ENCODE measurements around the gene WAC.
A peak's percentile ranks its signal among the peaks of the same experiment; 100 is the strongest.
"Not testable (repeated sequence)": the region's sequence is repeated elsewhere in the genome, so short reads cannot be mapped to it uniquely, and the experiment has no call there.

Gene WAC

DNA sequence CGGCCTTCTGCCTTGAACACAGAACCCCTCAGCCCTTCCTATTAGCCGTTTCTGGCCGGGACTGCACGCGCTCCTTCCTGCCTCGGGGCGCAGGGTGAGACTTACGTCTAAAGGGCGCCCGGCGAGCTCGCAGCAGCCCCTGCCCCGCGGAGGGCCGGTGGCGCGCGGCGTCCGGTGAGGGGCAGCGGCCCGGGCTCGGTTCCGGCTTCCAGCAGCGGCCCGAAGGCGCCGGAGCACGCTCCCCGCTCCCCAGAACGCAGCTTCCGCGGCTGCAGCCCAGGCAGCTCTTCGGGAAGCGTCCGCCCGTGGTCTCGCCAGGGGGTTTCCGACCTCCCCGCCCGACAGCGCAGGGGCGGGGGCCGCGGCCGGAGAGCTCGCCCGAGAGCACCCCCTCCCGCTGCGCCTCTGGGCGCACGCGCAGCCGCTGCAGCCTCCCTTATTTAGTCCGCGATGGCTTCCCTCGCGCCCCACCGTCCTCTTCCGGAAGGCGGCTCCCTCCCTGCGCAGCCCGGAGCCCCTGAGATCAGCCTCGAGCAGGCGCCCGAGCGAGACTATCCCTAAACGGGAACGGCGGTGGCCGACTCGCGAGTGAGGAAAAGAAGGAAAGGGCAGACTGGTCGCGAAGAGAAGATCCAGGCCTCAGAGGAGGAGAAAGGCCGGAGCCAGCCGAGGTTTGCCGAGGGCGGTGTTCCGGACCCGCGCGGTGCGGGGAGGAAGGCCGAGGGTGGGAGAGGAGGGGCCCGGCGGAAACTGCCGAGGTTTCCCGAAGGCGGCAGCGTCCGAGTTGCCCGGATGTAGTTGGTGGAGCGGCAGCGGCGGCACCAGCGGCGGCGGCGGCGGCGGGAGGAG is at the start of gene WAC:
WAC (plus strand) TSS at position 782 of the 849 bp plus-strand sequence. CDS start 462 bp downstream, outside the sequence.
- peak; percentile 3 for DNase-seq

DNA sequence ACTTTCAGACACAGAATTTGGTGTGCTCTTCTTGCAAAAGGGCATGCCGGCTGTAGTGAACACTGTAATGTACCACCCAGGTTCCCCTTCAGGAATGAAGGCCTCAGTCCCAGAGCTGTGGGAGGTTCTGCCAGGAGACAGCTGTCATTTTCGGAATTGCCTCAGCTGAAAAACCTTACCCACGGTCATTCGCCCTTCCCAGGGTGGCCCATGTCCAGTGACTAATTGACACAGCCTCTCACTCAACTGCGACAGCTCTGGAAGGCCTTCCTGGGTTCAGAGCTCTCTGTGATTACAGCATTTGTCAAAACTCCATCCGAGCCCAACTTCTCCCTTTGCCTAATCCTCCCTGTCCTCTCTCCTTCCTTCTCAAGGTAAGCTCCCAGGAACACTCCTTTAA is 43.7 kb upstream of the WAC start:
- DNase-seq, result no peak

- DNase-seq, result not testable (repeated sequence)
Measured at GRCh38 chr10:28490256-28490865, 42.6 kb upstream of the WAC start.

DNA sequence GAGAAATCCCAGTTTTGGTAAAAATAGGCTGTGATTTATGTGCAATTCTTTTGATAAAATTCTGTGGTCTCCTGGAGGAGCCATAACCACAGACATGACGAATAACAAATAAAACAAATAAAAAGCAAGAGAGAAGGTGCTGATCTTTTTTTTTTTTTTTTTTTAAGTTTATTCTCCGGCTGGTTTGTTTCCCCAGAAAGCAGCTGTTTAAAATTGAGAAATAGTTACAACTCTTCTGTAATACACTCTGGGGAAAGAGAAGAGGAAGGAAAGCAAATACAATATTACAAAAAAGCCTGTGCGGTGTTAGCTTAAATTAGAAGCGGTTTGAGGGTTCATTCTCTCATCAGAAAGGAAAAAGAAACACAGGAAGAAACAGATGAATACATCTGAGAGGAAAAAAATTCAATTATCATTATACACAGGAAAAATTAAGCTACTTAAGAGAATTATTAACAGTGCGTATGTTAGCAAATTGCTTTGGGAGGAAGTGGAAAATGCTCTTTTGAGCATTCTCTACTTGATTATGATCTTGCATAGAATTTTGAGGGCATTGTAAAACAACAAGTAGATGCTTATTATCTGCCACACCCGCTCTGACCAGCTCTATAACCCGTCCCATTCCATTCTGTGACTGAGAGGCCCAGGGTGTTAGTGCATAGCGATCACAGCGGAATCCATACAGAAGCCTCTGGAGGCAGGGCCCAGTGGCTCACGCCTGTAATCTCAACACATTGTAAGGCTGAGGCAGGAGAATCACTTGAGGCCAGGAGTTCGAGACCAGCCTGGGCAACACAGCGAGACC is 40.6 kb upstream of the WAC start:
- DNase-seq, result no peak

DNA sequence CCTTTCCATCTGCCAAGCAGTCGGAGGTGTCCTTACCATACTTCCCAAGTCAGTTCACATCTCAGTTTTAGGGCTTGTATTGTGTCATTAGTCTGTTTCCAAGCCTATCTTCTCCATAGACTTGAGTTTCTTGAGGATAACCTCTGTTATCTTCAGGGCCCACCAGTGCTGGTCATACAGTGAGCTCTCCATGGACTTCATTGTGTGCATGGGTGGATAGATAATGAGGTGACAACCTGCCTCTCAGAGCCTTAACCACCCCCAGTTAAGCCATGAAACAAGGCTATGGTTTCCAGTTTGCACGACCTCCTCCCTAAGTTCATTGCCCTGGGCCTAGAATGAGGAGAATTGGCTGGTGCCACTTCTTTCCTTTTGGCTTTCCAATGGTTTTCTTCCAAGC is 38.5 kb upstream of the WAC start:
- DNase-seq, result no peak

DNA sequence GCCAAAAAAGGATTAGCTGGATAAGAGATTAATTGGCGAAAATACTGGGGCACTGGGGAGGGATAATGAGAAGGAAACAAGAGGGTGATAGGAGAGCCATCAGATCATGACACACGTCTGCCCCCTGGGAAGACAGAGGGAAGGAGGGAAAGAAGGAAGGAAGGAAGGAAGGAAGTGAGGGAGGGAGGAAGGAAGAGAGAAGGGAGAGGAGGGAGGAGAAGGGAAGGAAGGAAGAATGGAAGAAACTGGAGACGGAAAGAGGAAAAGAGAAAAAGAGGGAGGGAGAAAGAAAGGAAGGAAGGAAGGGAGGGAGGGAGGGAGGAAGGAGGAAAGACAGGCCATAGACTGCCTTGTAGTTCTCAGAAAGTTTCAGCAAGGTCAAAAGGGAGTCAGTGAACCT is 37.8 kb upstream of the WAC start:
- no peak for DNase-seq

GRCh38 chr10:28496017-28496416 is 36.9 kb upstream of the WAC start:
- DNase-seq, result no peak

GRCh38 chr10:28496481-28496961 is 36.4 kb upstream of the WAC start:
- no peak for DNase-seq

DNA sequence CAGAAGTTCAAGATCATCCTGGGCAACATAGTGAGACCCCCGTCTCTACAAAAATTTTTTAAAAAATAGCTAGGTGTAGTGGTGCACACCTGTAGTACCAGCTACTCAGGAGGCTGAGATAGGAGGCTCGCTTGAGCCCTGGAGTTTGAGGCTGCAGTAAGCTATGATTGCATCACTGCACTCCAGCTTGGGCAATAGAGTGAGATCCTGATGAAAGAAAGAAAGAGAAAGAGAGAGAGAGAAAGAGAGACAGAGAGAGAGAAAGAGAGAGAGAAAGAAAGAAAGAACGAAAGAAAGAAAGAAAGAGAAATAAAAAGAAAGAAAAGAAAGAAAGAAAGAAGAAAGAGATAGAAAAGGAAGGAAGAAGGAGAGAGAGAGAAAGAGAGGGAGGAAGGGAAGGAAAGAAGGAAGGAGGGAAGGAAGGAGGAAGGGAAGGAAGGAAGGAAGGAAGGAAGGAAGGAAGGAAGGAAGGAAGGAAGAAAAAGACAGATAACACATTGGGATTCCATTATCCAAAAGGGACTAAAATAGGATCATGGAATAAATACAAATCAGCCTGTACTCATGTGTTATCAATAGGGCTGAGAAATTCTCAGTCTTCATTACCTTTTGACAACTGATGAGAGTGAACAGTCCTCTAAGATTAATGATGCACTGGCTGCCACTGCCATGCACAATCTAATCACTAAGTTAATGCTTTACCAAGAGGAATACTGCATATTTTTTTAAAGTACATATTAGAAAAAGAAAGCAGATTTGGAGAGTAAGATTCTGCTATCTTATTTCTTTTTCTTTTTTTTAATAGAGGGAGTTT is 35.4 kb upstream of the WAC start:
- no peak for DNase-seq

GRCh38 chr10:28500203-28500602 is 32.7 kb upstream of the WAC start:
- DNase-seq, result not testable (repeated sequence)

GRCh38 chr10:28503114-28503513 is 29.8 kb upstream of the WAC start:
- DNase-seq, result peak; percentile 40

GRCh38 chr10:28505359-28505959 is 27.5 kb upstream of the WAC start:
- DNase-seq, result no peak

DNA sequence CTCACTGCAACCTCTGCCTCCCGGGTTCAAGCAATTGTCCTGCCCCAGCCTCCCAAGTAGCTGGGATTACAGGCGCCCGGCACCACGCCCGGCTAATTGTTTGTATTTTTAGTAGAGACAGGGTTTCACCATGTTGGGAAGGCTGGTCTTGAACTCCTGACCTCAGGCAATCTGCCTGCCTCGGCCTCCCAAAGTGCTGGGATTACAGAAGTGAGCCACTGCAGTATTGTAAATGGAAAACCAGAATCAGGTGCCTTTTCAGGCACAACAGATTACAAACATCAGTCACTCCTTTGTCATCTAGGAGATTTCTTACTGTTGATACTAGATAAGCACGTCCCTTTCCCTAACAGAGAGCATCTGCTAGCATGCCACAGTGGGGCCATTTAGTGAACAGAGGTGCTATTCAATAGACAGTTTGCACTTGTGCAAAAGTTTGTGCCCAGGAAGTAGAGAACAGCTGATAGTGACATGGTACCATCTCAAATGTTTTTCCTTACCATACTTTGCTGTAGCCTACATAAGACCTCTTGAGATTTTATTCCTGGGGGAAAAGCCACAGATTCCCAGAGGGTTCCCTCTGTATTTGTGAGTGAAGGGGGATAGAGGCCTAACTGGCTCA is 24.5 kb upstream of the WAC start:
- DNase-seq, result no peak

GRCh38 chr10:28509286-28509685 is 23.6 kb upstream of the WAC start:
- no peak for DNase-seq

DNA sequence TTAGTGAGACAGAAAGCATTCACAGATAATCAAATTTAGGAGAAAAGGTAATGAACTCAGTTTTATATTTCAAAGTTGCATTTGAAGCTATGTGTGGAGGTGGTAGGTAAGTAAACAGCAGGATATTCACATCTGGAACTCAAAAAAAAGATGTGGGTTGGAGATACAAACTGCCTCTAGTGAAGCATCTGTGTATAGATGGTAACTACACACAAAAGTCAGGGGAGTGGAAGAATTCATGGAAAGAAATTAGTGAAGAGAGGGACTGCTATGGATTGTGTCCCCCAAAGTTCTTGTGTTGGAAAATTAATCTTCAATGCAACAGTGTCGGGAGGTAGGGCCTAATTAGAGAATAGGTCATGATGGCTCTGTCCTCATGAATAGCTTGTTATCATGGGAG is 18.3 kb upstream of the WAC start:
- DNase-seq, result no peak

GRCh38 chr10:28520346-28520745 is 12.6 kb upstream of the WAC start:
- no peak for DNase-seq

GRCh38 chr10:28520828-28521227 is 12.1 kb upstream of the WAC start:
- DNase-seq, result not testable (repeated sequence)

- DNase-seq, result not testable (repeated sequence)
Measured at GRCh38 chr10:28521961-28522360, 11.0 kb upstream of the WAC start.

DNA sequence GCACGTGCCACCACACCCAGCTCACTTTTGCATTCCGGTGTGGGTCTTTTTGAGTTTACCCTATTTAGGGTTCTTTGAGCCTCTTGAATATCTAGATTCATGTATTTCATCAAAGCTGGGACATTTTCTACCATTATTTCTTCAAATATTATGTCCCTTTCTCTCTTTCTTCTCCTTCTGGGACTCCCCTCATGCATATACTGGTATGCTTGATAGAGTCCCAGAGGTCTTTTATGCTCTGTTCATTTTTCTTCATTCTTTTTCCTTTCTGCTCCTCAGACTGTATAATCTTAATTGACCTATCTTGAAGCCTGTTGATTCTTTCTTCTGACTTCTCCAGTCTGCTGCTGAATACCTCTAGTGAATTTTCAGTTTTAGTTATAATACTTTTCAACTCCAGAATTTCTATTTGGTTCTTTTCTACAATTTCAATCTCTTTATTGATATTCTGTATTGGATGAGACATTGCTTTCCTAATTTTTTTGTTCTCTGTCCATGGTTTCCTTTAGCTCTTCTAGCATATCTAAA is 9.1 kb upstream of the WAC start:
- no peak for DNase-seq

DNA sequence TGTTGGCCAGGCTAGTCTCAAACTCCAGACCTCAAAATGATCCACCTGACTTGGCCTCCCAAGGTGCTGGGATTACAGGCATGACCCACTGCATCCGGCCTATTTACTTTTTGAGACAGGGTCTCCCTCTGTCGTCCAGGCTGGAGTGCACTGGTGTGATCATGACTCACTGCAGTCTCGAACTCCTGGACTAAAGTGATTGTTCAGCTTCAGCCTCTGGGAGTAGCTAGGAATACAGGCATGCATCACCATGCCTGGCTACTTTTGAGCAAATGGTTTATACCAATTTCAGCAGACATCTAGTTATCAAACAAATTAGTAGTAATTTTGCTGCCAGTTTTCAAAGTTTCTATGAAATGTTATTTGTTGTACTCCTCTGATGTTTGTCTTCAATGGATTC is 2.2 kb upstream of the WAC start:
- no peak for DNase-seq

GRCh38 chr10:28533186-28533564 is 257 bp downstream of the WAC start:
- no peak for DNase-seq

Measured in NCI-H187 treated with DMSO at 0.1 percent for 48 hours (cell line).